Activated CD4-positive, alpha-beta T cell treated with anti-CD3 and anti-CD28 coated beads for 36 hours (primary cell): ENCODE measurements around the gene EBF4. TPM values are rescaled to one million over a fixed set of nuclear protein-coding genes. Genes with fewer than 3 reads are reported as not detected.

Source experiments
- ATAC-seq: fragments of 200-7000 bp; cut with Tn5 transposase; one replicate; pipeline ENCODE4 v1.10.0; 2021; ENCODE audit warnings: mild to moderate bottlenecking, moderate library complexity
- CTCF ChIA-PET: fragments of 350-600 bp; sonication (Branson Sonifier 250); formaldehyde crosslinking; loops from one replicate; lab custom pipeline; 2021; ENCODE audit warnings: antibody characterized with exemption; lab: Charles Lee
- POLR2A ChIA-PET: fragments of 350-600 bp; sonication (Branson Sonifier 250); formaldehyde crosslinking; loops from one replicate; lab custom pipeline; 2021; ENCODE audit warnings: antibody characterized with exemption, inconsistent platforms; lab: Charles Lee
- DNase-seq: peaks from one replicate; pipeline ENCODE4 v3.0.0-alpha.2; 2020
- H3K27ac Mint-ChIP-seq: one replicate; pipeline ENCODE4 v1.8.0; 2021; ENCODE audit warnings: mixed read lengths
- H3K27me3 Mint-ChIP-seq: one replicate; pipeline ENCODE4 v1.8.0; 2021; ENCODE audit warnings: mixed read lengths
- H3K36me3 Mint-ChIP-seq: one replicate; pipeline ENCODE4 v1.8.0; 2021; ENCODE audit warnings: low read depth, mixed read lengths
- H3K4me1 Mint-ChIP-seq: one replicate; pipeline ENCODE4 v1.8.0; 2021; ENCODE audit warnings: mixed read lengths
- H3K4me3 Mint-ChIP-seq: one replicate; pipeline ENCODE4 v1.8.0; 2021; ENCODE audit warnings: mild to moderate bottlenecking, moderate library complexity, mixed read lengths
- H3K9me3 Mint-ChIP-seq: one replicate; pipeline ENCODE4 v1.8.0; 2021; ENCODE audit warnings: low read depth, mixed read lengths
- intact Hi-C, 2 experiments: fragments of 100-400 bp; cut with DNase I in 1 of 2; cut with micrococcal nuclease in 1 of 2; formaldehyde crosslinking; loops; one replicate each; pipeline versions ENCODE4 v1.14.2 to v1.15.1; 2022 to 2024; cut with DNase I, micrococcal nuclease
- total RNA-seq, 2 experiments: library from RNA; stranded (reverse); gene quantifications; one replicate each; pipeline ENCODE4 v1.2.3, GENCODE V29; 2021

EBF4 gene
- total RNA-seq, 2 experiments from 2014 or later, result 3.7 to 4.3 TPM

GRCh38 chr20:2751347-2751877 lies 58.8 kb downstream of the EBF4 start:
- intact Hi-C loops, result loop anchor here (2.0 to 5.0 kb wide), 3 partner anchors 63 to 251 kb away; partner anchors contain the start of gene PTPRA (in 1 of the 2)
- ChIA-PET POLR2A (no interaction called here), CTCF (interaction anchor here (0.6 to 4.5 kb wide), 5 partner anchors 12 to 290 kb away, joined by 3 to 45 read pairs (median 5); no protein-coding TSS in a partner anchor)
- DNase-seq (no peak), ATAC-seq (no peak)
- peaks cover 33% of the 10 kb centered on the region for H3K4me1 Mint-ChIP-seq
- H3K27ac Mint-ChIP-seq, result no peak overlapping the region
- H3K4me3 Mint-ChIP-seq, result peak overlapping the region; percentile 9
- no peaks in the 10 kb centered on the region for H3K36me3 Mint-ChIP-seq
- peaks cover 29% of the 10 kb centered on the region for H3K27me3 Mint-ChIP-seq
- H3K9me3 Mint-ChIP-seq, result no peaks in the 10 kb centered on the region

GRCh38 chr20:2751878-2752566 lies 59.4 kb downstream of the EBF4 start:
- ChIA-PET POLR2A (no interaction called here), CTCF (interaction anchor here (1.0 to 4.5 kb wide), 13 partner anchors 8 to 249 kb away, joined by 3 to 45 read pairs (median 5); no protein-coding TSS in a partner anchor)
- intact Hi-C loops, result loop anchor here (1.0 to 5.0 kb wide), 9 partner anchors 39 to 250 kb away; partner anchors contain the start of gene PTPRA (in 1 of the 2)
- peaks cover 35% of the 10 kb centered on the region for H3K4me1 Mint-ChIP-seq
- no peak overlapping the region for H3K27ac Mint-ChIP-seq
- no peak overlapping the region for H3K4me3 Mint-ChIP-seq
- peak; percentile 78 for DNase-seq
- H3K9me3 Mint-ChIP-seq, result no peaks in the 10 kb centered on the region
- H3K36me3 Mint-ChIP-seq, result no peaks in the 10 kb centered on the region
- peak; percentile 73 for ATAC-seq
- H3K27me3 Mint-ChIP-seq, result peaks cover 34% of the 10 kb centered on the region

GRCh38 chr20:2752567-2753460 lies 60.2 kb downstream of the EBF4 start:
- H3K4me1 Mint-ChIP-seq, result peaks cover 32% of the 10 kb centered on the region
- H3K36me3 Mint-ChIP-seq, result no peaks in the 10 kb centered on the region
- intact Hi-C loops, result loop anchor here (1.0 to 5.0 kb wide), 8 partner anchors 40 to 249 kb away; partner anchors contain the start of gene PTPRA (in 1 of the 2)
- H3K9me3 Mint-ChIP-seq, result no peaks in the 10 kb centered on the region
- ATAC-seq (peak; percentile 28), DNase-seq (peak; percentile 67)
- ChIA-PET POLR2A (no interaction called here), CTCF (interaction anchor here (0.6 to 4.5 kb wide), 26 partner anchors 9 to 1315 kb away, joined by 3 to 45 read pairs (median 4); no protein-coding TSS in a partner anchor)
- peak overlapping the region; percentile 69 for H3K4me3 Mint-ChIP-seq
- peaks cover 34% of the 10 kb centered on the region for H3K27me3 Mint-ChIP-seq
- peak overlapping the region; percentile 34 for H3K27ac Mint-ChIP-seq

GRCh38 chr20:2753461-2754040 lies 61.0 kb downstream of the EBF4 start:
- no peak for ATAC-seq
- H3K27me3 Mint-ChIP-seq, result peaks cover 34% of the 10 kb centered on the region
- H3K4me1 Mint-ChIP-seq, result peaks cover 31% of the 10 kb centered on the region
- CTCF ChIA-PET, result interaction anchor here (0.6 to 4.5 kb wide), 26 partner anchors 9 to 1314 kb away, joined by 3 to 45 read pairs (median 4); no protein-coding TSS in a partner anchor
- no peaks in the 10 kb centered on the region for H3K36me3 Mint-ChIP-seq
- POLR2A ChIA-PET, result no interaction called here
- H3K9me3 Mint-ChIP-seq, result no peaks in the 10 kb centered on the region
- H3K27ac Mint-ChIP-seq, result peak overlapping the region; percentile 34
- intact Hi-C loops, result loop anchor here (2.0 to 5.0 kb wide), 5 partner anchors 99 to 249 kb away; partner anchors contain the start of gene PTPRA (in 1 of the 2)
- no peak for DNase-seq
- no peak overlapping the region for H3K4me3 Mint-ChIP-seq

GRCh38 chr20:2754424-2754823 lies 61.8 kb downstream of the EBF4 start:
- CTCF ChIA-PET, result interaction anchor here (0.6 to 4.5 kb wide), 7 partner anchors 13 to 233 kb away, joined by 3 to 45 read pairs (median 3); no protein-coding TSS in a partner anchor
- no peak overlapping the region for H3K27ac Mint-ChIP-seq
- H3K9me3 Mint-ChIP-seq, result no peaks in the 10 kb centered on the region
- intact Hi-C loops, result loop anchor here (5.0 kb wide), 2 partner anchors 118 to 248 kb away; partner anchors contain the start of gene PTPRA (in 1 of the 2)
- DNase-seq (no peak), ATAC-seq (no peak)
- H3K27me3 Mint-ChIP-seq, result peaks cover 34% of the 10 kb centered on the region
- no peak overlapping the region for H3K4me3 Mint-ChIP-seq
- no peaks in the 10 kb centered on the region for H3K36me3 Mint-ChIP-seq
- peaks cover 31% of the 10 kb centered on the region for H3K4me1 Mint-ChIP-seq
- POLR2A ChIA-PET, result no interaction called here

GRCh38 chr20:2755451-2756055 lies 63.0 kb downstream of the EBF4 start:
- Mint-ChIP-seq H3K4me3 (no peak overlapping the region), H3K9me3 (no peaks in the 10 kb centered on the region), H3K36me3 (no peaks in the 10 kb centered on the region), H3K27me3 (peaks cover 26% of the 10 kb centered on the region), H3K27ac (no peak overlapping the region), H3K4me1 (peaks cover 27% of the 10 kb centered on the region)
- intact Hi-C loops, result loop anchor here in 1 of 2 experiments (5.0 kb wide), 1 partner anchor 97 kb away; no protein-coding TSS in a partner anchor
- CTCF ChIA-PET, result interaction anchor here (0.6 to 4.5 kb wide), 6 partner anchors 14 to 1042 kb away, joined by 3 to 45 read pairs (median 4); no protein-coding TSS in a partner anchor
- DNase-seq (no peak), ATAC-seq (no peak)
- POLR2A ChIA-PET, result no interaction called here

GRCh38 chr20:2756056-2756611 lies 63.6 kb downstream of the EBF4 start:
- H3K27me3 Mint-ChIP-seq, result peaks cover 22% of the 10 kb centered on the region
- no peaks in the 10 kb centered on the region for H3K36me3 Mint-ChIP-seq
- no peaks in the 10 kb centered on the region for H3K9me3 Mint-ChIP-seq
- DNase-seq, result peak; percentile 28
- no peak overlapping the region for H3K27ac Mint-ChIP-seq
- ChIA-PET POLR2A (no interaction called here), CTCF (interaction anchor here (0.6 to 1.0 kb wide), 2 partner anchors 246 to 1042 kb away, joined by 3 to 4 read pairs; no protein-coding TSS in a partner anchor)
- H3K4me1 Mint-ChIP-seq, result peaks cover 21% of the 10 kb centered on the region
- no peak overlapping the region for H3K4me3 Mint-ChIP-seq
- intact Hi-C loops, result loop anchor here in 1 of 2 experiments (5.0 kb wide), 1 partner anchor 96 kb away; no protein-coding TSS in a partner anchor
- ATAC-seq, result no peak

GRCh38 chr20:2757001-2757400 lies 64.4 kb downstream of the EBF4 start:
- Mint-ChIP-seq H3K27ac (no peak overlapping the region), H3K9me3 (no peaks in the 10 kb centered on the region), H3K36me3 (no peaks in the 10 kb centered on the region), H3K27me3 (peaks cover 22% of the 10 kb centered on the region), H3K4me1 (peaks cover 18% of the 10 kb centered on the region), H3K4me3 (no peak overlapping the region)
- no peak for DNase-seq
- intact Hi-C loops, result loop anchor here in 1 of 2 experiments (5.0 kb wide), 1 partner anchor 95 kb away; no protein-coding TSS in a partner anchor
- CTCF ChIA-PET, result interaction anchor here (1.4 kb wide), 1 partner anchor 12 kb away, joined by 4 read pairs; no protein-coding TSS in a partner anchor
- POLR2A ChIA-PET, result no interaction called here
- ATAC-seq, result no peak

GRCh38 chr20:2757969-2758368 lies 65.4 kb downstream of the EBF4 start:
- POLR2A ChIA-PET, result no interaction called here
- H3K4me3 Mint-ChIP-seq, result no peak overlapping the region
- DNase-seq (no peak), ATAC-seq (no peak)
- H3K9me3 Mint-ChIP-seq, result no peaks in the 10 kb centered on the region
- intact Hi-C loops, result loop anchor here in 1 of 2 experiments (5.0 kb wide), 1 partner anchor 94 kb away; no protein-coding TSS in a partner anchor
- no peak overlapping the region for H3K27ac Mint-ChIP-seq
- CTCF ChIA-PET, result interaction anchor here (0.6 to 1.4 kb wide), 4 partner anchors 13 to 70 kb away, joined by 3 to 4 read pairs (median 3); no protein-coding TSS in a partner anchor
- peaks cover 22% of the 10 kb centered on the region for H3K27me3 Mint-ChIP-seq
- H3K36me3 Mint-ChIP-seq, result no peaks in the 10 kb centered on the region
- peaks cover 14% of the 10 kb centered on the region for H3K4me1 Mint-ChIP-seq
